Cardiac muscle cell (in vitro differentiated cells and primary cell): ENCODE data around the gene GTF3C2. TPM values are rescaled to one million over a fixed set of nuclear protein-coding genes. Genes with fewer than 3 reads are reported as not detected.
A peak's percentile ranks its signal among the peaks of the same experiment; 100 is the strongest.

Experiments used
- DNase-seq, 2 donors: peaks; one replicate each; pipeline versions ENCODE4 v3.0.0 to v3.0.0-alpha.2; 2010 to 2017; ENCODE audit warnings: low read depth in 1 of 2, low spot score in 1 of 2
- H3K27ac ChIP-seq: fragments of 200-600 bp; sonication (generic); 2 replicates; pipeline ENCODE4 v1.5.1; 2016
- H3K27me3 ChIP-seq: fragments of 200-600 bp; sonication (generic); 2 replicates; pipeline ENCODE4 v1.6.0; 2016; ENCODE audit warnings: control low read depth
- H3K36me3 ChIP-seq: fragments of 200-600 bp; sonication (generic); 2 replicates; pipeline ENCODE4 v1.5.1; 2016; ENCODE audit warnings: control low read depth
- H3K4me1 ChIP-seq: fragments of 200-600 bp; sonication (generic); 2 replicates; pipeline ENCODE4 v1.8.1; 2017; ENCODE audit warnings: low read depth, mild to moderate bottlenecking, mixed run types
- H3K4me3 ChIP-seq: fragments of 200-600 bp; sonication (generic); 2 replicates; pipeline ENCODE4 v1.5.1; 2016; ENCODE audit warnings: mild to moderate bottlenecking
- H3K9me3 ChIP-seq: fragments of 200-600 bp; sonication (generic); 2 replicates; pipeline ENCODE4 v1.5.1; 2017; ENCODE audit warnings: low read depth, mild to moderate bottlenecking, control low read depth
- CTCF ChIP-seq: IDR thresholded peaks from 2 replicates; pipeline ENCODE4 v1.5.1; 2012; ENCODE audit warnings: low read depth, mild to moderate bottlenecking, low read length
- polyA plus RNA-seq: library from polyadenylated mRNA; unstranded; fragments of >200 nt; fragmentation: Nextera tagmentation; extraction: Ambion mirVana; gene quantifications from 2 replicates; pipeline ENCODE4 v1.2.1, GENCODE V29; 2016
- total RNA-seq: library from RNA; depleted of rRNA; stranded (reverse); fragments of >200 nt; gene quantifications from 2 replicates; pipeline ENCODE4 v1.2.3, GENCODE V29; 2016

GTF3C2 gene
- total and polyA plus RNA-seq, 2 experiments from 2014 or later = 38.2 to 47.7 TPM

GRCh38 chr2:27373567-27373966 is 17.0 kb upstream of the GTF3C2 start:
- Histone ChIP-seq H3K27ac (no peak overlapping the region), H3K36me3 (peaks cover 45% of the 10 kb centered on the region), H3K27me3 (no peaks in the 10 kb centered on the region), H3K4me3 (no peak overlapping the region), H3K9me3 (no peaks in the 10 kb centered on the region), H3K4me1 (peaks cover 11% of the 10 kb centered on the region)
- no peak for TF ChIP-seq CTCF
- DNase-seq = no peak

DNA sequence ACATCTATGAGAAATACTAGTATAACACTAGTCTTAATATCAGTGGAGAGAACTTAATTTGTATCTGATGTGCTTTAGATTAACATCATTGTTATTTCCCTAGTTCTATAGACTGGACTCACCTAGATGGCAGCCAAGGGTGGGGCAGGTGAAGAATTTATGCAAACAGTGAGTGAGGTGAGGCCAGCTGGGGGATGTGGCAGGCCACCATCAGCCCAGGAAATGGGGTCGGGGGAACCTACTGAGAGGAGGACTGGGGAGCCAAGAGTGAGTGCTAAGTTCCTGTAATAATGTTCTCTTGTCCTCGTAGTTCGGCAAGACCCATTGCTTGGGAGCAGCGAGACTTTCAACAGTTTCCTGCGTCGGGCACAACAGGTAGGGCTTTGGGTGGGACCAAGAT is 16.4 kb upstream of the GTF3C2 start:
- Histone ChIP-seq H3K4me3 (no peak overlapping the region), H3K36me3 (peaks cover 49% of the 10 kb centered on the region), H3K9me3 (no peaks in the 10 kb centered on the region), H3K4me1 (peaks cover 11% of the 10 kb centered on the region), H3K27me3 (no peaks in the 10 kb centered on the region), H3K27ac (no peak overlapping the region)
- TF ChIP-seq CTCF = no peak
- DNase-seq = no peak

DNA sequence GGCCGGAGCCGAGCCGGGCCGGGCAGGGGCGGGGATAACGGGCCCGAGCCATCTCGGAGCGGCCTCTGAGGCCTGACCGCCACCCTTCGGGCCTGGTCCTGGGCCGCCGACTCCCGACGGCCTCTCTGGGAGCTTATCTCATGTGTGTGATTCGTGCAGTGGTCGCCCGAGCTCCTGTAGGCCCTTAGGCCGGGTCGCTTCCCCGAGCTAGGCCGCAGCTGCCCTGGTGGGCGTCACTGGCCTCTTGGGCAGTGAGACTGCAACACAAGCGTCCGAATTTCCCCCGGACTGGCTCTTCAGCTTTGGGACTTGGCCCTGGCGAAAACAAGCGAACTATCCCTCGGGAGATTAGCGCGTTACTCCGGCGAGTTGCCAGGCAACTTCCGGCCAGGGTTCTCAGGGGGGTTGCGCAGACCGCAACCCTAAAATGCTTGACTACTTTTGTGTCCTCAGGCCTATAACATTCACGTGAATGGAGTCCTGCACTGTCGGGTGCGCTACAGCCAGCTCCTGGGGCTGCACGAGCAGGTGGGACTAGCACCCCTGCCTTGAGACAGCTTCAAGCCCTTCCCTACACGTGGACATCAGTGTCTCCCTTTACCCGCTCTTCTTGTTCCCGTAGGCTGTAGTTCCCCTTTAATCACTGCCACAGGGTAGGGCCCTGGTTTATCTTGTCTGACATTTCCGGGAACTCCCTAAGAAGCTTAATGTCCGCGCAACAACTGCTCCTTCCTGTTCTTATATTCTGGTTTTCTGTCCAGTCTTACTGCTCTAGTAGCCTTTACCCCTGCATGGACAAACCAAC is 14.5 kb upstream of the GTF3C2 start:
- DNase-seq = peak; percentile 14 to 81
- no peak for TF ChIP-seq CTCF
- Histone ChIP-seq H3K4me3 (peak overlapping the region; percentile 89), H3K4me1 (peaks cover 11% of the 10 kb centered on the region), H3K27me3 (no peaks in the 10 kb centered on the region), H3K9me3 (no peaks in the 10 kb centered on the region), H3K36me3 (peaks cover 49% of the 10 kb centered on the region), H3K27ac (peak overlapping the region; percentile 93)

DNA sequence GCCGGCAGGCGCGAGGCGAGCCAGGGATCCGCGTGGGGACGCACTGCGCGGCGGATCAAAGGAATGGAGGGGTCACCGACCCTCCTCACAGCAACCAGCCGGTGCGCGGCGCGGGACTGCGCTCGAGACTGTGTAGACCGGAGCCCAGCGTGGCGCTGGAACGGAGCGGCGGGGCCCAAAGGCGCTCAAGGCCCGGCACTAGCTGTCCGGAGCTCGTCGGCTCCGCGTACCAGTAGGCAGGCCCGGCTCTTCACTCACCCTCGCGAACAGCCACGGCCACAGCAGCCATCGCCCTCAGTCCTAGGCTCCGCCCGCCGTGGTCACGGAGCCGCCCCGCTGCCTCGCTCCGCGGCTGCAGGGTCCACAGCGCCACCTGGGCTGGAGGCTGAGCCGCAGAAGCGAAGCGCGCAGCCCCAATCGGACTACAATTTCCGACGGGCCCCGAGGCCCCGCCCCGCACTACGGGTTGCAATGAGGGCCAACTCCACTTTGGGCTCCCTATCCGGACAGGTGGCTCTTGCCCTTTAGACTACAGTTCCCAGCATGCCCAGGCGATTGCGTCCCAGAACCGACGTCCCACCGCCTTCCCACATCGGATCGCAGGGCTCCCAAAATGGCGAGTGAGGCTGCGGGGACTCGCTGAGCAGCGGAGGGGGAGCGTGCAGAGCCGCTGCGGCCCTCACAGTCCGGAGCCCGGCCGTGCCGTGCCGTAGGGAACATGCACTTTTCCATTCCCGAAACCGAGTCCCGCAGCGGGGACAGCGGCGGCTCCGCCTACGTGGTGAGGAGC is 13.7 kb upstream of the GTF3C2 start, which contains the start of the genes EIF2B4 and SNX17:
TSS of gene EIF2B4 (minus strand) at position 313 of the 790 bp plus-strand sequence. CDS start at position 289, 24 bp downstream.
TSS of gene SNX17 (plus strand) at position 591 of the 790 bp plus-strand sequence. CDS start at position 719, 128 bp downstream.
- Histone ChIP-seq H3K36me3 (peaks cover 45% of the 10 kb centered on the region), H3K9me3 (no peaks in the 10 kb centered on the region), H3K4me3 (peak within 1 kb of the TSS; percentile 89), H3K27me3 (no peaks in the 10 kb centered on the region), H3K27ac (peak within 1 kb of the TSS; percentile 93), H3K4me1 (peaks cover 11% of the 10 kb centered on the region)
- peak; percentile 81 for TF ChIP-seq CTCF
- DNase-seq = peak; percentile 98 to 99

DNA sequence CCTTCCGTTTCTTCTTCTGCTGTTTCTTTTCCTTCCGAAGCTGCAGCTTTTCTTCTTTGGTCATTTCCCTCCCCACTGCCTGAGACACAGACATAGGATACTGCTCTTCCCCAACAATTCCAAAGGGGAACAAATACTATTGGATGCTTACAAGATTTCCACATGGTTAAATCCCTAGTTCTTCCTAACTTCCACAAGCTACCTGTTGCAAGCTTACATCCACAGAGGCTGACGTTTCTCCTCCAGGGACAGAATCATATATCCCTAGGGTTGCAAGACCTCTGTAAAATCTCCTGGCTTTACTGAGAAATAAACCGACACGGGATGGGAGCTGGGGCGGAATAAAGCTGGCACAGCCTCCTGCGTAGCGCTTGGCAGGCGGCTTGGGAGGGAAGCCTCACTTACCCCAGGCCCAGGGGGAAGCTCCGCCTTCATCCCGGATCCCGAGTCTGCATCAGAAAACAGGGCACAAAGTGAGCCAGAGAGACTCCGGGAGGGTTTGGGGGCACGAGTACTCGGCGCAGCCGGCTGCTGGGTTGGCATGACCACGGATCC is 13.0 kb upstream of the GTF3C2 start:
- DNase-seq = peak in 1 of 2 donors; percentile 73
- H3K9me3 ChIP-seq = no peaks in the 10 kb centered on the region
- no peaks in the 10 kb centered on the region for H3K27me3 ChIP-seq
- H3K27ac ChIP-seq = peak overlapping the region; percentile 80
- peaks cover 11% of the 10 kb centered on the region for H3K4me1 ChIP-seq
- TF ChIP-seq CTCF = no peak
- peaks cover 44% of the 10 kb centered on the region for H3K36me3 ChIP-seq
- peak overlapping the region; percentile 89 for H3K4me3 ChIP-seq
